ENCODE data around the gene NR2F6.
A peak's percentile ranks its signal among the peaks of the same experiment; 100 is the strongest.
"Not testable (repeated sequence)": the region's sequence is repeated elsewhere in the genome, so short reads cannot be mapped to it uniquely, and the experiment has no call there.

NR2F6 gene

DNA sequence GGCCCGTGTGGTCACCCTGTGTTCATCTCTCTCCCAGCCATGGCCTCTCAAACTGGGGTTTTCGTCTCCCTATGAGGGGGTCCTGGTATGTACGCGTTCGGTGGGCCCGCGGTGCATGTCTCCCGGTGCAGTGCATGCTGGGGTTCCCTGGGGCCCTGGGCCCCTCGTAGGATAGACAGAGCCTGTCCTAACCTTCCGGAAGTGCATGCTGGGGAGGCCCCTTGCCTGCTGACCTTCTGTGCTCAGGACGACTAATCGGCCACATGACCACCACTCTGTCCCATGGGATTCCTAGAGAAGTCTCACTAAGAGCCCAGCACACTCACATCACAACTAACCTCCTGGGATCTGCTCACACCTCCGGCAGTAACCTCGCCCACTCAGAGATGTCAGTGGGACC is 35.4 kb downstream of the NR2F6 start:
- DNase-seq, result no peak

DNA sequence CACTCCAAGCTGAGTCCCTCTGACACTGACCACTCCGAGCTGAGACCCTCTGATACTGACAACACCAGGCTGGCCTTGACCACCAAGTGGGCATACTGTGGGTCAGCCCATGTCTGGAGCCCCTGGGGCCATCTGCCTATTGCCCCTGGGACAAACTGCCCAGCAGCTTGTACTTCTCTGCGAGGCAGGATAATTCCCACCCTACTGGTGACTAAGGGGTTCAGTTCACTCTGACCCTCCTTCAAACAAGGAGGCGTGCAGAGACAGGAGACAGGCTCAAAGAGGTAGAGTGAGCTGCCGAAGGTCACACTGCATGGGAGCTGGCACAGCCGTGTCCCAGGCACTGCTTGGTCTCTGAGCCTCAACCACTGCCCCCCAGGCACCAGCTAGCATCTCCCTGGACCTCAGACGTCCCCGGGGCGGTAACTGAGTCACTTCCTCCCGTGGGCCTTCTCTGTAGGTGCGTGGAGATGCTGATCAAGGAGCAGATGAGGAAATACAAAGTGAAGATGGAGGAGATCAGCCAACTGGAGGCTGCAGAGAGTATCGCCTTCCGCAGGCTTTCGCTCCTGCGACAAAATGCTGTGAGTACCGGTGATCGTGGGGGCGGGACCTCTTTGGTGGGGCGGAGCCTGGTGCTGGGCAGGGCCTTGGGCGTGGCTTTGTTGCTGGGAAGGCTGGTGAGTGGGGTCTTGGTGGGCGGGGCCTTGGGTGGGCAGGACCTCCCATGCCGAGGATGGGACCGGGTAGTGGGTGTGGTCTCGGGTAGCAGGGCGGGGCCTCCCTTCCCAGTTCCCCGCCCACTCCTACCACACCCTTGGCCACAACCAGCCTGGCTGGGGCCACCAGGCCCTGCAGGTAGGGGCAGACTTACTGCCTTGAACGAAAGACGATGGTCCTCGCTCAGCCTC is 36.3 kb downstream of the NR2F6 start:
- peak; percentile 11 for DNase-seq

DNA sequence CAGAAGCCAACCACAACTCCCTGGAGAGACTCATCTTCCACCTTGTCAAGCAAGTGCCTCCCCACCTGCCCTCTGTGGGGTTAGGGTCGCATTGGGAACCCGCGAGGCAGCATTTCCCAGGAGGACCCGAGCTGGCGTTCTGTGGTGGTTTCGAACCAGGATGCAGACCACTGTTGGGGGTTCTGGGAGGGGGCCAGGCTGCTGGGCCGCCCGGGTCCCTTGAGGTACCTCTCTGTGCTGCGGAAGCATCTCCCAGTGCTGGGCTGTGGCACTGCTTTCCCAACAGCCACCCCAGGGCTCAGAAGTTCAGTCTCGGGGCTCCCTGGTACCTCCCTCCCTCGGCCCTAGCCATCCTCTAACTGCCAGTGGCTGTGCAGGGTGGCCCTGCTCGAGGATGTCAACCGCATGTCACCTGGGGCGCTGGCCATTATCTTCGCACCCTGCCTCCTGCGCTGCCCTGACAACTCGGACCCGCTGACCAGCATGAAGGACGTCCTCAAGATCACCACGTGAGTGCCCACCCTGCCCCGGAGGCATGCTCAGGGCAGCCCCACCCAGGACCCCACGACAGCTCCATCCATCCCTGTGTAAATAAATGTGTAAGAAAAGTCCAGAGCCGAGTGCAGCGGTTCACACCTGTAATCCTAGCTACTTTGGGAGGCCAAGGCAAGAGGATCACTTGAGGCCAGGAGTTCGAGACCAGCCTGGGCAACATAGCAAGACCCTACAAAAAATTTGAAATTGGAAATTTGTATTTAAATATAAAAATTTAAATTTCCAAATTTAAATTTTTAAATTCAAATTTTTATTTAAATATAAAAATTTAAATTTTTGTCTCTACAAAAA is 38.8 kb downstream of the NR2F6 start:
- DNase-seq, result no peak

DNA sequence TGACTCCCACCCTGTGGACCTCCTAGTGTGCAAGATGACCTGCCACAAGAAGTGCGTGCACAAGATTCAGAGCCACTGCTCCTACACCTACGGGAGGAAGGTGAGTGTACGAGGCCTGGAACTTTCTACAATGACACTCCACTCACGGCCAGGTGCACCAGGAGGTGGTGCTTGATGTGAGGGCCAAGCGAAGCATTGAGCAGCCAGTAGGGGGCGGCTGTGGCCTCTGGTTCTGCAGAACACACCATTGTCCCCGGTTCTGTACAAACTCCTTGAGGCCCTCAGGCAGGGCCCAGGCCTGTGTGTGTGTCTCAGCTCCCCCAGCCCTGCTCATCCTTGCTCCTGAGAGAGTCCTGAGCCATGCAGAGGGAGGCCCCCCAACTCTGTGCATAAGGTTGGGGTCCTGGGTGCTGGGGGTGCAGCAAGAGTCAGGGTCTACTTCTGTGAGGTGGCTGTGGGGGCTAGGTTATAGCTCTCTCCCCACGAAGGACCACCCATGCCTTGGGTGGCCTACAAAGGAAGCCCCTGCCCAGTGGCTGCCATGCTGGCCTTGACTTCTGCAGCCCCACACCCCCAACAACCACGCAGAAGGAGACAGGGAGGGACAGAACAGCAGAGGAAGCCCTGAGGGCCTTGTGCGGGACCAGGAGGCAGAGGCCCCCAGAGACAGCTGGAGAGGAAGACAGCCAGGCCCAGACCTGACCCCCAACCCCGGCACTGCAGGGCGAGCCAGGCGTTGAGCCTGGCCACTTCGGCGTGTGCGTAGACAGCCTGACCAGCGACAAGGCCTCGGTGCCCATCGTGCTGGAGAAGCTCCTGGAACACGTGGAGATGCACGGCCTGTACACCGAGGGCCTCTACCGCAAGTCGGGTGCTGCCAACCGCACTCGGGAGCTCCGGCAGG is 40.2 kb downstream of the NR2F6 start:
- peak; percentile 32 for DNase-seq

DNA sequence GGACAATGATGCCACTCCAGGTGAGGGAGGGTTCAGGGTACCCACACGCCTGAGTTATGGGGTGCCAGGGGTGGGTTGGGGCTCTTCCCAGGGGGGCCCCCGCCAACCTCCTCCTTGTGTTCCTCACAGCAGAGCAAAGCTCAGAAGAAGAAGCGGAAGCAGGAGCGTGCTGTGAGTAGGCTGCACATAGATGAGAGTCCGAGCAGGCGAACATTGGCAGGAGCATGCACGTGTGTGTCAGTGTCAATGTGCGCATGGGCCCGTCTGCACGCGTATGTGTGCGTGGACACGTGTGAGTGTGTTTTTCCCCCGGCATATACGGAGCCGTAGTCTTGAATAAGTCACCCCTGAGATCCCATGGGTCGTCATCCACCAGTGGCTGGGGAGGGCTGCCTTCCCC is 43.0 kb downstream of the NR2F6 start:
- DNase-seq, result no peak

DNA sequence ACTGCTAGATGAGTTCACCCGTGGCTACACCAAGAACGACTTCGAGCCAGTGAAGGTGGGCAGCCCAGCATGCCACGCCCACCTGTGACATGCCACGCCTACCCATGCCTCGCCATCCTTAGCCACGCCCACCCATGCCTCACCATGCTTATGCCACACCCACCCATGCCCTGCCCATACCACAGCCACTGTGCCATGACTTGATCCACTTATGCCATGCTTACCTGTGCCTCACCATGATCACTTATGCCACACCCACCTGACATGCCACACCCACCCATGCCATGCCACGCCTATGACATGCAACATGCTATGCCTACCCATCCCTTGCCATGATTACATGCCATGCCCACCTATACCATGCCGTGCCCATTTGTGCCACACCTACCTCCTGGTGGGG is 43.5 kb downstream of the NR2F6 start:
- DNase-seq, result no peak

DNA sequence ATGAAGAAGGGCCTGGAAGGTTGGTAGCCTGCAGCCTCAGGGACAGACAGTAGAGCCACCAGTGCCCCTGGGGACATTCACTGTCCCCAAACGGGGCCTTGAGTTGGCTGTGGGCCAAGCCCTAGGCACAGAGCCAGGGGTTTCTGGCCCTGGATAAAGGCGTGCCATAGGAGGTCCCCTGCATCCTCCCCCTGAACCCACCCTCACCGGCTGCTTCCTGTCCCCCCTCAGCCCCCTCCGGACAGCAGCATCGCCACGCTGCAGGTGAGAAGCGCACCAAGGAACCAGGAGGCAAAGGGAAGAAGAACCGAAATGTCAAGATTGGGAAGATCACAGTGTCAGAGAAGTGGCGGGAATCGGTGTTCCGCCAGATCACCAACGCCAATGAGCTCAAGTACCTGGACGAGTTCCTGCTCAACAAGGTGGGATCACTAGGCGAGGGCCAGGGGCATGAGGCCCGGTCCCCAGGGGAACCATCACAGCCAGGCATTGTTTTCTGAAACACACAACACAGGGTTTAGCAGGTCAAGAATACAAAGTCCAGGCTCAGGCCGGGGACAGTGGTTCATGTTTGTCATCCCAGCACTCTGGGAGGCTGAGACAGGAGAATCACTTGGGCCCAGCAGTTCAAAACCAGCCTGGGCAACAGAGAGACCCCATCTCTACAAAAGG is 45.2 kb downstream of the NR2F6 start:
- DNase-seq, result no peak

DNA sequence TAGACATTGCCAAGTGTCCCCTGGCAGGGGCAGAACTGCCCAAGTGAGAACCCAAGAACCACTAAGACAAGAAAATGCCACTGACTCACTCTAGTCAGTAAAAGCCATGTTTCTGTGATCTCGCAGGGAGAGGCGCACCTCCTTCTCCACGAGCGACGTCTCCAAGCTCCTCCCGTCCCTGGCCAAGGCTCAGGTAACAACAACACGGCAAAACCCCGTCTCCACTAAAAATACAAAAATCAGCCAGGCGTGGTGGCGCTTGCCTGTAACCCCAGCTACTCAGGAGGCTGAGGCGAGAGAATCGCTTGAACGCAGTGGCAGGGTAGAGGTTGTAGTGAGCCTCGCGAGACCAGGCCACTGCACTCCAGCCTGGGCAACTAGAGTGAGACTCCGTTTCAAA is 48.1 kb downstream of the NR2F6 start:
- DNase-seq, result no peak

DNA sequence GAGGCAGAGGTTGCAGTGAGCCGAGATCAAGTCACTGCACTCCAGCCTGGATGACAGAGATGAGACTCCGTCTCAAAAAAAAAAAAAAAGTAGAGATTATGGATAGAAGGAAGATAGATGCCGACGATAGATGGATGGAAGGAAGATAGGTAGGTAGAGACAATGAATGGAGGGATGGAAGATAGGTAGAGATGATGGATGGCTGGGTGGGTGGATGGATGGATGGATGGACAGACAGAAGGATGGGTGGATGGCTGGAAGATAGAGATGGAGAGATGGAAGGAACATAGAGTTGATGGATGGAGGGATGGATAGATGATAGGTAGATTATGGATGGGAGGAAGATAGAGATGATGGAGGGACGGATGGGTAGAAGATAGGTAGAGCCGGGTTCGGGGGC is 49.1 kb downstream of the NR2F6 start:
- no peak for DNase-seq

DNA sequence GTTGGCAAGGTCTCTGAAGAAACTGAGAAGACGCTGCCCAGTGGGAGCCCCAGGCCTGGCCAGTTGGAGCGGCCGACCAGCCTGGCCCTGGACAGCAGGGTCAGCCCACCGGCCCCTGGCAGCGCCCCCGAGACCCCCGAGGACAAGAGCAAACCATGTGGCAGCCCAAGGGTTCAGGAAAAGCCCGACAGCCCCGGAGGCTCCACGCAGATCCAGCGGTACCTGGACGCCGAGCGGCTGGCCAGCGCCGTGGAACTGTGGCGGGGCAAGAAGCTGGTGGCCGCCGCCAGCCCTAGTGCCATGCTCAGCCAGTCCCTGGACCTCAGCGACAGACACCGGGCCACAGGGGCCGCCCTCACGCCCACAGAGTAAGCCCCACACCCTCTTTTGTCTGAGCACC is 50.6 kb downstream of the NR2F6 start:
- no peak for DNase-seq

DNA sequence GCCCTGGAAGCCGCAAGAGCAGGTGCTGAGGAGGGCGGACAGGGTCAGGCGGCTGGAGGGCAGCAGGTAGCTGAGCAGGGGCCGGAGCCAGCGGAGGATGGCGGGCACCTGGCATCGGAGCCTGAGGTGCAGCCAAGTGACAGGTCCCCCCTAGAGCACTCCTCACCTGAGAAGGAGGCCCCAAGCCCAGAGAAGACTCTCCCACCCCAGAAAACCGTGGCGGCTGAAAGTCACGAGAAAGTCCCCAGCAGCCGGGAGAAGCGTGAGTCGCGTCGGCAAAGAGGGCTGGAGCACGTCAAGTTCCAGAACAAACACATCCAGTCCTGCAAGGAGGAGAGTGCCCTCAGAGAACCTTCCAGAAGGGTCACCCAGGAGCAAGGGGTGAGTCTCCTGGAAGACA is 51.1 kb downstream of the NR2F6 start:
- no peak for DNase-seq

DNA sequence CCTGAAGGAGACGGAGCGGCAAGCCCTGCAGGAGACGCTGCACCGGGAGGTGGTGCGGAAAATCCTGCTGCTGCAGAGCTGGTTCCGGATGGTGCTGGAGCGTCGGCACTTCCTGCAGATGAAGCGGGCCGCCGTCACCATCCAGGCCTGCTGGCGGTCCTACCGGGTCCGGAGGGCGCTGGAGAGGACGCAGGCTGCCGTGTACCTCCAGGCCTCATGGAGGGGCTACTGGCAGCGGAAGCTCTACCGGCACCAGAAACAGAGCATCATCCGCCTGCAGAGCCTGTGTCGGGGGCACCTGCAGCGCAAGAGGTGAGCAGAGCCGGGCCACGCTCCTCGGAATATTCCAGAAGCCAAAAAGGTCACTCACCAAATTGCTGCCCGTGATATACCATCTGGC is 53.0 kb downstream of the NR2F6 start:
- no peak for DNase-seq

DNA sequence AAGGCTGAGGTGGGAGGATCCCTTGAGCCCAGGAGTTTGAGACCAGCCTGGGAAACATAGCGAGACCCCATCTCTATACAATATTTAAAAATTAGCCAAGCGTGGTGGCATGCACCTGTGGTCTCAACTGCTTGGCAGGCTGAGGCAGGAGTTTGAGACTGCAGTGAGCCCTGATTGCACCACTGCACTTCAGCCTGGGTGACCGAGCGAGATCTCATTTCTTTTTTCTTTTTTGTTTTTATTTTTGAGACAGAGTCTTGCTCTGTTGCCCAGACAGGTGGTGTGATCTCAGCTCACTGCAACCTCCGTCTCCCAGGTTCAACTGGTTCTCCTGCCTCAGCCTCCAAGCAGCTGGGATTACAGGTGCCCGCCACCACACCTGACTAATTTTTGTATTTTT is 54.0 kb downstream of the NR2F6 start:
- not testable (repeated sequence) for DNase-seq

DNA sequence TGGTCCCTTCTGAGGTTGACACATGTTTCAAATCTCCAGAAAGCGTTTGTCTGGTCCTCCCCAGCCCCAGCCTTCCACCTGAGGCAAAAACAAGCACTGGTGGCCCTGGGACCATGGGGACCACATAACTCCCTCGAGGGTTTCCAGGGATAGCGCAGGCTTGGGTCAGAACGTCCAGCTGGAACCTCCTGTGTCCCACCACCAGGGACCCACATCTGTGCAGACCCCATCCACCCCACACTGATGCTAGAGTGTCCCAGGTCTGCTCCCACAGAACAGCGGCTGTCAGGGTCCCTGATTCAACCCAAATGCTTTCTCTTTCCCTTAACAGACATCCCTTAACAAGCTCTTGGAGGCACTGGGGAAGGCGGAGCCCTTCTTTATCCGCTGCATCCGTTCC is 60.1 kb downstream of the NR2F6 start:
- no peak for DNase-seq

DNA sequence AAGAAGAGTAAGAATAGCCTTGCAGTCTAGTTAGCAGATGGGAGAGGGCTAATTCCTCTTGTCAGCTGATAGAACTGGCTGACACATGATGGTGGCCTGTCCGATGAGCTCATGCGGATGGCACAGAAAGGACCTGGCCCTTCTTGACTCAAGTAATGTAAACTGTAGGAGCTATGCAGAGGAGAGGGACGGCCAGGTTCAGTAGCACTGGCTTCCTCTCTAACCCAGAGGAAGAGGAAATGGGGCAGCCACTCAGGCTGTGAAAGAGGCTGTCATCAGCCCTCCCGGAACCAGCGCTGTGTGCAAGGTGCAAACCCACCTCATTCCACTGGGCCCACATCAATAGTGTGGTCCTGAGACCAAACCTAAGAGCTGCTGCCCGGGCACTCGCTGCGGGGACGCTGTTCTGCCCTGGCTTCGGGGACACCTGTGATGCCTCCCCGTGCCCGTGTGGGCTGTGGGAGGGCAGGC is 61.3 kb downstream of the NR2F6 start:
- DNase-seq, result peak; percentile 3

DNA sequence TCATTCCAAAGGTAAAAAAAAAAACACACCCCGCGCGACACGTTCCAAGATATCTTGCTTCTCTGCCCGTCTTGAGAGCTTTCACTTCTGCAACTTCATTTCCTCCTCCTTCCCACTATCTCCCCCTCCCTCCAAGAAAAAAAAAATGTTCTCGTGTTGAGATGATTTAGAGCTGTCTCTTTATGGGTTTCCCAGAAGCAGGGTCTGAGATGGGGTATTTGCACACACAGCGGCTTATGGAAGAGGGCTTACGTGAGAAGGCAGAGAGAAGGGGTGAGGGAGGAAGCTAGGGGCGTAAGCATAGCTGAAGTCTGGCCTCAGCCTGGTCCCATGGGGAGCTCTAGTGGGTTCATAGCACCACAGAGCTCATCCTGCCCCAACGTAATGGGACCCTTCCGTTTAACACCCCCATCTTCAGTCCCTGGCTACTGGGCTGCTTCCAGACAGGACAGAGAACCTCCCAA is 61.8 kb downstream of the NR2F6 start:
- DNase-seq, result no peak

DNA sequence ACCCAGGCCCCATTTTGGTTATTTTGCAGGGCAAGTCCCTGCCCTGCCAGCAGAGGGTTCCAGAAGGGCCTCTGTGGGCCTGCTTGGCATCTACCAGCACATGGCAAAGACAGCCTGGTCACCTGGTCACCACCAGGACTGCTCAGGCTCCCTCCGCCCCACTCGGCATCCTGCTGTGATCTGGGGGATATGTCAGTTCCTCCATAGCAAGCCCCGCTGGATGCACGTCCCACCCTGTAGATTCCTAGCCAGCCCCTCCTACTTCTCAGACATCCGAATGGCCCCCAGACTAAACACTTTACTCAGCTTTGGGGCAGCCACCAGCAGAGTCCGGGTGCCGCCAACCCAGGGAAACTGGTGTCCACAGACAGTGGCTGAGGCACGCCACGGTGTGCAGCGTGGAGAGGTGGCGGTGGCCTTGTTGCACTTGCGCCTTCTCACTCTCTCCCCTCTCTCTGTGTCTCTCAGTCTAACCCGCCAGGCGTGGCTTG is 62.4 kb downstream of the NR2F6 start:
- no peak for DNase-seq
